GM23248 (cell line): ENCODE data around the gene TMEM252. TPM values are rescaled to one million over a fixed set of nuclear protein-coding genes. Genes with fewer than 3 reads are reported as not detected.

ENCODE experiments used
- DNase-seq: peaks from one replicate; pipeline ENCODE4 v3.0.0-alpha.2; 2015
- H2AFZ ChIP-seq: fragments of 200-600 bp; sonication (generic); 2 replicates; pipeline ENCODE4 v1.6.1; 2016; ENCODE audit warnings: antibody characterized with exemption
- H3F3A ChIP-seq: fragments of 200-600 bp; sonication (generic); 2 replicates; pipeline ENCODE4 v1.6.1; 2016; ENCODE audit warnings: mild to moderate bottlenecking, antibody characterized with exemption, mixed run types; ENCODE audit not compliant: insufficient read depth
- H3K27ac ChIP-seq: fragments of 200-600 bp; sonication (generic); 2 replicates; pipeline ENCODE4 v1.5.1; 2016; ENCODE audit warnings: mild to moderate bottlenecking
- H3K27me3 ChIP-seq: fragments of 200-600 bp; sonication (generic); replicated peaks from 2 replicates; pipeline ENCODE4 v1.6.1; 2016; ENCODE audit warnings: mild to moderate bottlenecking; ENCODE audit not compliant: insufficient read depth
- H3K36me3 ChIP-seq: fragments of 200-600 bp; sonication (generic); 2 replicates; pipeline ENCODE4 v1.6.1; 2016; ENCODE audit warnings: low read depth, mild to moderate bottlenecking
- H3K4me1 ChIP-seq: fragments of 200-600 bp; sonication (generic); 2 replicates; pipeline ENCODE4 v1.6.1; 2016; ENCODE audit warnings: mild to moderate bottlenecking; ENCODE audit not compliant: insufficient read depth
- H3K4me2 ChIP-seq: fragments of 200-600 bp; sonication (generic); one replicate; pipeline ENCODE4 v1.6.1; 2016; ENCODE audit warnings: mild to moderate bottlenecking; ENCODE audit not compliant: unreplicated experiment
- H3K4me3 ChIP-seq: fragments of 200-600 bp; sonication (generic); 2 replicates; pipeline ENCODE4 v1.5.1; 2016; ENCODE audit warnings: mild to moderate bottlenecking
- H3K79me2 ChIP-seq: fragments of 200-600 bp; sonication (generic); 2 replicates; pipeline ENCODE4 v1.6.1; 2016; ENCODE audit warnings: mild to moderate bottlenecking; ENCODE audit not compliant: insufficient read depth
- H3K9ac ChIP-seq: fragments of 200-600 bp; sonication (generic); 2 replicates; pipeline ENCODE4 v1.6.1; 2016; ENCODE audit warnings: mild to moderate bottlenecking
- H3K9me2 ChIP-seq: fragments of 200-600 bp; sonication (generic); 2 replicates; pipeline ENCODE4 v1.6.1; 2016; ENCODE audit warnings: mixed run types, mild to moderate bottlenecking, moderate library complexity; ENCODE audit not compliant: insufficient read depth
- H3K9me3 ChIP-seq: fragments of 200-600 bp; sonication (generic); one replicate; pipeline ENCODE4 v1.6.1; 2017; ENCODE audit warnings: low read depth
- H4K20me1 ChIP-seq: fragments of 200-600 bp; sonication (generic); 2 replicates; pipeline ENCODE4 v1.6.0; 2016; ENCODE audit not compliant: insufficient read depth
- EZH2 ChIP-seq: fragments of 200-600 bp; sonication (generic); IDR thresholded peaks from 2 replicates; pipeline ENCODE4 v1.6.1; 2018; ENCODE audit warnings: antibody characterized with exemption, mild to moderate bottlenecking; ENCODE audit not compliant: insufficient read depth, poor library complexity, severe bottlenecking
- EZH2phosphoT487 ChIP-seq: fragments of 200-600 bp; sonication (generic); IDR thresholded peaks from 2 replicates; pipeline ENCODE4 v1.6.1; 2018; ENCODE audit warnings: antibody characterized with exemption, moderate library complexity, mild to moderate bottlenecking, low read depth; ENCODE audit not compliant: insufficient read depth
- WGBS, 2 experiments: methylation state at CpG; one replicate each; pipeline ENCODE4 v1.1.6; 2015 to 2017; ENCODE audit warnings: low lambda C conversion rate in 2 of 2, low coverage in 1 of 2; ENCODE audit errors: missing lambda C conversion rate in 2 of 2; 5-methylcytosine and 5-hydroxymethylcytosine counted together
- in situ Hi-C: fragments of 300-500 bp; cut with MboI; formaldehyde crosslinking; loops from 2 replicates; pipeline ENCODE4 v1.15.0; 2020
- polyA plus RNA-seq: library from polyadenylated mRNA; unstranded; fragments of >200 nt; fragmentation: Nextera tagmentation; extraction: Ambion mirVana; gene quantifications from 2 replicates; pipeline ENCODE4 v1.2.1, GENCODE V29; 2016
- total RNA-seq: library from RNA; depleted of rRNA; stranded (reverse); fragments of >200 nt; shearing (Covaris generic); gene quantifications from 2 replicates; pipeline ENCODE4 v1.2.3, GENCODE V29; 2014

Gene TMEM252
- total and polyA plus RNA-seq, 2 experiments from 2014 or later, result not detected

DNA sequence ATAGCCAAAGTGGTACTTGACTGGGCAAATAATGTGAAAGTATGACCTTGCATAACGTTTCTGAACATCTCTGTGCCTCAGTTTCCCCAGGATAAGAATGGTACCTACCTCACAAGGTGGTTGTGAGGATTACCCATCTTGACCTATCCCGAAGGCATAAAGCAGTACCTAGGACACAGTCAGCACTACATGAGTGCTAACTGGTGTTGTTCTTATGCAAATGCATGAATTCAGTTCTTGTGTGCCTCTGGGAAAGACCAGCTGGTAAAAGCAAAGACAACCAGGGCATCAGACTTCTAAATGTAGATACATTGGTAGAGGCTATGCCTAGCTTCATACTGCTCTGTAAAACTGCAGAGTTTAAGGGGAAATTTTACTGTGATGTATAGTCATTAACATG lies 21.8 kb upstream of the TMEM252 start:
- no peak overlapping the region for H3K4me3 ChIP-seq
- no peaks in the 10 kb centered on the region for H3F3A ChIP-seq
- no peak overlapping the region for H3K4me2 ChIP-seq
- H3K36me3 ChIP-seq, result no peaks in the 10 kb centered on the region
- TF ChIP-seq EZH2phosphoT487 (no peak), EZH2 (no peak)
- H2AFZ ChIP-seq, result no peak overlapping the region
- no peak overlapping the region for H3K27ac ChIP-seq
- no peaks in the 10 kb centered on the region for H3K27me3 ChIP-seq
- in situ Hi-C loops, result no loop called here
- H3K9ac ChIP-seq, result no peak overlapping the region
- H3K4me1 ChIP-seq, result no peaks in the 10 kb centered on the region
- no peaks in the 10 kb centered on the region for H4K20me1 ChIP-seq
- H3K9me3 ChIP-seq, result no peaks in the 10 kb centered on the region
- 12 to 18% methylated on average over 2 of the region's 2 CpGs for WGBS, 2 experiments
- DNase-seq, result no peak
- no peaks in the 10 kb centered on the region for H3K9me2 ChIP-seq
- no peaks in the 10 kb centered on the region for H3K79me2 ChIP-seq

DNA sequence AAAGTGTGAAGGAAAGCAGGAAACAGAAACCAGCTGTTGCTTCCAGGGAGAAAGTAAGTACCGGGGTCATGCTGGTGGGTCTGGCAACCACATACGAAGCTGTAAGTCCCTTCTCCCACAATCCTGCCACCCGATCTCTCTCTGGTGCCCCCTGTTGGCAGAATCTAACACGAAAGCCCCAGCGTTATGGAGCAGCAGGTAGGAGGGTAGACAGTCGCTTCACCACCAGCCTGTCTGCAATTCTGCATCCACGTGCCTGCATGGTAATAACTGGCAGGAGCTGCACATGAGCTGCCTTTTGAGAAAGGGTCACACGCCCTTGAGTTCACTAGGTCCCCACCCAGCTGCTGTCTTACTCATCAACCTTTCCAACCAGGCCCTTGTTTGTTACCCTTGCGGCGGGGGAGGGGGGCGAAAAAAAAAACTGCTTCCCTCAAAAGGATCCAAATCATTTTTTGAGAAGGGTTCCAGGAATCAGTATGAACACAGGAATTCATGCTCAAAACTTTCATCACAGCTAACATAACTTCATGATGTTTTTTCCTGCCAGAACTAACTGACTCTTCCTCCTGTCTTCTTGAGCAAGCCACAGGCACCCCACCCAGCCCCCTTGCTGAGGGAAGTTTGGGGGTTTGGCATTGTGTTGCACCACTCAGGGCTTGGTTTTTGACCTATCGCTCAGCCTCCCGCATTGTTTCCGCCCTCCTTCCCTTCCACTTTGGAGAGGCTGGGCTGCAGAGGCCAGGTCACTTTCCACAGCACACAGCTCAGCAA lies 19.6 kb upstream of the TMEM252 start:
- no peak overlapping the region for H2AFZ ChIP-seq
- DNase-seq, result peak; percentile 8
- H3K4me2 ChIP-seq, result no peak overlapping the region

DNA sequence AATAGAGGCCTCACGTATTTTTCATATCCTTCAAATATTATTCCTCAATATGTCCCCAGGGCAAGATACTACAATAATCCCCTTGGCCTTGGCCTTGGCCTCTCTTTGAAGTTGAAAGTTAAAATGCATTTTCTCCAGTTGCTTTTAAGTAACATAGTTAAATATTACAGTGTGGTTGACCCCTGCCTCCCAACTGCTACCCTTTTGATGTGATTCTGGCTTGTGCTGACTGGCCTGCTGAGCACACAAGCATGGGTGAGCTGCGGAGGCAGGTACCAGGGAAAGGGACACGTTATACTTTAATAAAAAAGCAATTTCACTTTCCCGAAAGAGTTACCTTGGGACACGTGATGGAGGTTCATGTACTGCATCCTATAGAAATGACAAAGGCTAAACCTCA lies 17.9 kb upstream of the TMEM252 start:
- H3K27ac ChIP-seq, result no peak overlapping the region
- TF ChIP-seq EZH2phosphoT487 (no peak), EZH2 (no peak)
- no peaks in the 10 kb centered on the region for H3K27me3 ChIP-seq
- H3K4me2 ChIP-seq, result no peak overlapping the region
- no peaks in the 10 kb centered on the region for H3F3A ChIP-seq
- H3K9ac ChIP-seq, result no peak overlapping the region
- H3K36me3 ChIP-seq, result no peaks in the 10 kb centered on the region
- H3K4me3 ChIP-seq, result no peak overlapping the region
- H3K9me3 ChIP-seq, result no peaks in the 10 kb centered on the region
- in situ Hi-C loops, result no loop called here
- no peak overlapping the region for H2AFZ ChIP-seq
- H3K4me1 ChIP-seq, result no peaks in the 10 kb centered on the region
- 50 to 51% methylated on average over 5 of the region's 5 CpGs for WGBS, 2 experiments
- DNase-seq, result no peak
- H4K20me1 ChIP-seq, result no peaks in the 10 kb centered on the region
- no peaks in the 10 kb centered on the region for H3K79me2 ChIP-seq
- H3K9me2 ChIP-seq, result no peaks in the 10 kb centered on the region

More for the DNA sequence above, 19.6 kb upstream of the TMEM252 start:
- no peaks in the 10 kb centered on the region for H4K20me1 ChIP-seq
- no peak overlapping the region for H3K9ac ChIP-seq
- H3K9me3 ChIP-seq, result no peaks in the 10 kb centered on the region
- H3F3A ChIP-seq, result no peaks in the 10 kb centered on the region
- H3K36me3 ChIP-seq, result no peaks in the 10 kb centered on the region
- no peak overlapping the region for H3K4me3 ChIP-seq
- H3K9me2 ChIP-seq, result no peaks in the 10 kb centered on the region
- in situ Hi-C loops, result no loop called here
- WGBS, 2 experiments, result 27 to 31% methylated on average over 13 to 14 of the region's 14 CpGs
- H3K79me2 ChIP-seq, result no peaks in the 10 kb centered on the region
- H3K27me3 ChIP-seq, result no peaks in the 10 kb centered on the region
- no peak overlapping the region for H3K27ac ChIP-seq
- TF ChIP-seq EZH2phosphoT487, result no peak
- no peak for TF ChIP-seq EZH2
- H3K4me1 ChIP-seq, result no peaks in the 10 kb centered on the region

DNA sequence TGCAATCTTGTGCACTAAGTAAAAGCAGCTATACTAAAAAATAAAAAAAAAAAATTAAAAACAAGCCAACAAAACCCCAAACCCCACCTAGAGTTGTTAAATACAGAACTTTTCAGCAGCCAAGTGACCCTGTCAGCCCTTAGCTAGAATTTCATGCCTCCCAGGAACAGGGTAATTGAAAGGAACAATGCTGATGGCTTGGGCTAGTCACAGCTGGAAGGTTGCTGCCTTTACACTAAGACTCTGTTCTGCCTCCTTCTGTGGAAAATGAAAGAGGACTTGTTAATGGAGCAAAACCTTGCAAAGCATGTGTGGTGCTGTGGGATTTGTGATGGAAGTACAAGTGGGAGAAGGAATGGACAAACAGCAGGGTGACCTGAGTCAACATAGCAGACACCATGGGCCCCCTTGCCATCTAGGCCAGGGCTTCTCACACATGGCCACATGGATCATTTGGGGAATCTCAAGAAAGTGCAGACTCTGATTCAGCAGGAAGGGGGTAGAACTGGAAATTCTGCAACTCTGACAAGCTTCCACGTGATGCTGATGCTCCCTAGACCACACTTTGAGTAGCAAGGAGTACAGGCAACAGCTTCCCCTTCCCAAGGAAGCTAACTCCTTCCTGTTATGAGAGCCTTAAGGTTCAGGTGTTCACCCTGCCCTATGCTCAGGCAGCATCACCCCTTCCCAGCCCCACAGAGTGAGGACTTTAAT lies 14.9 kb upstream of the TMEM252 start:
- TF ChIP-seq EZH2phosphoT487, result no peak
- no peak for TF ChIP-seq EZH2
- Histone ChIP-seq H3K4me1 (no peaks in the 10 kb centered on the region), H3F3A (no peaks in the 10 kb centered on the region), H3K4me3 (no peak overlapping the region), H3K36me3 (no peaks in the 10 kb centered on the region), H3K27me3 (no peaks in the 10 kb centered on the region), H3K79me2 (no peaks in the 10 kb centered on the region), H3K9me3 (no peaks in the 10 kb centered on the region), H3K9me2 (no peaks in the 10 kb centered on the region), H3K27ac (no peak overlapping the region), H3K4me2 (no peak overlapping the region), H4K20me1 (no peaks in the 10 kb centered on the region), H3K9ac (no peak overlapping the region), H2AFZ (no peak overlapping the region)
- in situ Hi-C loops, result no loop called here
- DNase-seq, result no peak
- WGBS, 2 experiments, result 0% methylated on average over 1 of the region's 1 CpG
